ENCODE results near the gene PPWD1. TPM values are rescaled to one million over a fixed set of nuclear protein-coding genes. Genes with fewer than 3 reads are reported as not detected.

The PPWD1 gene
- total RNA-seq, 1 experiment from 2014 or later, result 32.7 TPM

- Mint-ChIP-seq H3K27me3 (ENCODE audit: insufficient read depth, unreplicated experiment) (no peaks in the 10 kb centered on the region), H3K27ac (ENCODE audit: low read depth, unreplicated experiment) (no peak overlapping the region), H3K4me1 (ENCODE audit: insufficient read depth, unreplicated experiment) (peaks cover under 1% of the 10 kb centered on the region), H3K4me3 (ENCODE audit: unreplicated experiment) (no peak overlapping the region), H3K36me3 (ENCODE audit: insufficient read depth, unreplicated experiment) (peaks cover 17% of the 10 kb centered on the region), H3K9me3 (ENCODE audit: unreplicated experiment) (no peaks in the 10 kb centered on the region)
- POLR2A ChIA-PET, result no interaction called here
- intact Hi-C loops (cut with micrococcal nuclease), result no loop called here
- no peak for DNase-seq (ENCODE audit: unreplicated experiment)
- CTCF ChIA-PET, result no interaction called here
- BruUV-seq (replicated peaks), result no TSS peak
- TF ChIP-seq CTCF (IDR thresholded peaks at IDR 0.05; ENCODE audit: unreplicated experiment), result no peak
Observed at GRCh38 chr5:65548281-65548680, 14.8 kb upstream of the PPWD1 start.

GRCh38 chr5:65553941-65554340 lies 9.2 kb upstream of the PPWD1 start:
- H3K27ac Mint-ChIP-seq (ENCODE audit: low read depth, unreplicated experiment), result peak overlapping the region; percentile 61
- H3K9me3 Mint-ChIP-seq (ENCODE audit: unreplicated experiment), result no peaks in the 10 kb centered on the region
- POLR2A ChIA-PET, result interaction anchor here (0.6 to 2.2 kb wide), 2 partner anchors 9 to 14 kb away, joined by 3 to 16 read pairs; partner anchors contain the start of genes CENPK and PPWD1
- no peaks in the 10 kb centered on the region for H3K27me3 Mint-ChIP-seq (ENCODE audit: insufficient read depth, unreplicated experiment)
- CTCF ChIA-PET, result interaction anchor here (0.5 kb wide), 1 partner anchor 126 kb away, joined by 3 read pairs; no protein-coding TSS in a partner anchor
- no peak for TF ChIP-seq CTCF (IDR thresholded peaks at IDR 0.05; ENCODE audit: unreplicated experiment)
- intact Hi-C loops (cut with micrococcal nuclease), result no loop called here
- DNase-seq (ENCODE audit: unreplicated experiment), result no peak
- peaks cover 36% of the 10 kb centered on the region for H3K4me1 Mint-ChIP-seq (ENCODE audit: insufficient read depth, unreplicated experiment)
- peaks cover 15% of the 10 kb centered on the region for H3K36me3 Mint-ChIP-seq (ENCODE audit: insufficient read depth, unreplicated experiment)
- BruUV-seq (replicated peaks), result no TSS peak
- no peak overlapping the region for H3K4me3 Mint-ChIP-seq (ENCODE audit: unreplicated experiment)

GRCh38 chr5:65555287-65555686 lies 7.8 kb upstream of the PPWD1 start:
- Mint-ChIP-seq H3K27ac (ENCODE audit: low read depth, unreplicated experiment) (no peak overlapping the region), H3K9me3 (ENCODE audit: unreplicated experiment) (no peaks in the 10 kb centered on the region), H3K4me3 (ENCODE audit: unreplicated experiment) (no peak overlapping the region), H3K4me1 (ENCODE audit: insufficient read depth, unreplicated experiment) (peaks cover 36% of the 10 kb centered on the region), H3K36me3 (ENCODE audit: insufficient read depth, unreplicated experiment) (peaks cover 2% of the 10 kb centered on the region), H3K27me3 (ENCODE audit: insufficient read depth, unreplicated experiment) (no peaks in the 10 kb centered on the region)
- DNase-seq (ENCODE audit: unreplicated experiment), result no peak
- ChIA-PET CTCF (interaction anchor here (0.6 to 1.3 kb wide), 3 partner anchors 10 to 73 kb away, joined by 3 to 6 read pairs (median 6); no protein-coding TSS in a partner anchor), POLR2A (interaction anchor here (0.6 kb wide), 2 partner anchors 30 to 285 kb away, joined by 3 read pairs; no protein-coding TSS in a partner anchor)
- no TSS peak for BruUV-seq (replicated peaks)
- no peak for TF ChIP-seq CTCF (IDR thresholded peaks at IDR 0.05; ENCODE audit: unreplicated experiment)
- intact Hi-C loops (cut with micrococcal nuclease), result no loop called here

GRCh38 chr5:65556181-65556580 lies 6.9 kb upstream of the PPWD1 start:
- TF ChIP-seq CTCF (IDR thresholded peaks at IDR 0.05; ENCODE audit: unreplicated experiment), result no peak
- BruUV-seq (replicated peaks), result no TSS peak

More at GRCh38 chr5:65556181-65556580, 6.9 kb upstream of the PPWD1 start:
- Mint-ChIP-seq H3K9me3 (ENCODE audit: unreplicated experiment) (no peaks in the 10 kb centered on the region), H3K27me3 (ENCODE audit: insufficient read depth, unreplicated experiment) (no peaks in the 10 kb centered on the region), H3K4me1 (ENCODE audit: insufficient read depth, unreplicated experiment) (peaks cover 36% of the 10 kb centered on the region), H3K27ac (ENCODE audit: low read depth, unreplicated experiment) (no peak overlapping the region), H3K4me3 (ENCODE audit: unreplicated experiment) (no peak overlapping the region), H3K36me3 (ENCODE audit: insufficient read depth, unreplicated experiment) (no peaks in the 10 kb centered on the region)
- ChIA-PET POLR2A (interaction anchor here (0.6 to 0.8 kb wide), 2 partner anchors 14 to 46 kb away, joined by 3 read pairs; no protein-coding TSS in a partner anchor), CTCF (interaction anchor here (0.6 to 1.3 kb wide), 5 partner anchors 16 to 759 kb away, joined by 3 to 6 read pairs (median 3); no protein-coding TSS in a partner anchor)
- intact Hi-C loops (cut with micrococcal nuclease), result no loop called here
- DNase-seq (ENCODE audit: unreplicated experiment), result no peak

Data from MCF 10A (cell line).